H9 (cell line): ENCODE results near the gene RNU7-1. TPM values are rescaled to one million over a fixed set of nuclear protein-coding genes. Genes with fewer than 3 reads are reported as not detected.

Experiments
- DNase-seq: peaks from one replicate; pipeline ENCODE4 v3.0.0-alpha.2; 2017
- H2AFZ ChIP-seq: one replicate; pipeline ENCODE4 v1.6.1; 2013; ENCODE audit warnings: mild to moderate bottlenecking, low read length, control low read depth, moderate library complexity
- H2AK5ac ChIP-seq: 2 replicates; pipeline ENCODE4 v1.6.1; 2013; ENCODE audit warnings: low read length, control low read depth, mixed read lengths; ENCODE audit not compliant: insufficient read length
- H2BK120ac ChIP-seq: one replicate; pipeline ENCODE4 v1.6.1; 2013; ENCODE audit warnings: low read depth, mild to moderate bottlenecking, low read length, control low read depth, inconsistent platforms; ENCODE audit not compliant: poor library complexity, severe bottlenecking
- H2BK12ac ChIP-seq: 2 replicates; pipeline ENCODE4 v1.6.1; 2013; ENCODE audit warnings: low read length, control low read depth, mixed read lengths, low read depth; ENCODE audit not compliant: insufficient read length
- H2BK15ac ChIP-seq: 2 replicates; pipeline ENCODE4 v1.6.1; 2013; ENCODE audit warnings: low read depth, low read length, control low read depth
- H2BK20ac ChIP-seq: one replicate; pipeline ENCODE4 v1.6.1; 2013; ENCODE audit warnings: low read depth, mild to moderate bottlenecking, low read length, control low read depth, inconsistent platforms; ENCODE audit not compliant: poor library complexity, severe bottlenecking
- H2BK5ac ChIP-seq: 2 replicates; pipeline ENCODE4 v1.6.1; 2013; ENCODE audit warnings: low read length, control low read depth, mixed read lengths; ENCODE audit not compliant: insufficient read length
- H3K14ac ChIP-seq: 2 replicates; pipeline ENCODE4 v1.6.1; 2013; ENCODE audit warnings: low read length, control low read depth; ENCODE audit not compliant: insufficient read depth
- H3K18ac ChIP-seq: 2 replicates; pipeline ENCODE4 v1.6.1; 2013; ENCODE audit warnings: low read depth, mild to moderate bottlenecking, mixed read lengths, low read length, control low read depth; ENCODE audit not compliant: insufficient read length
- H3K23ac ChIP-seq: 2 replicates; pipeline ENCODE4 v1.6.1; 2013; ENCODE audit warnings: low read length, control low read depth, mixed read lengths, low read depth; ENCODE audit not compliant: insufficient read length
- H3K23me2 ChIP-seq: 2 replicates; pipeline ENCODE4 v1.6.1; 2013; ENCODE audit warnings: low read depth, mild to moderate bottlenecking, mixed read lengths, low read length, control low read depth; ENCODE audit not compliant: insufficient read length, poor library complexity, severe bottlenecking
- H3K27ac ChIP-seq: 2 replicates; pipeline ENCODE4 v1.5.1; 2013; ENCODE audit warnings: low read length, control low read depth, mixed read lengths, low read depth; ENCODE audit not compliant: insufficient read length
- H3K27me3 ChIP-seq: 2 replicates; pipeline ENCODE4 v1.6.1; 2013; ENCODE audit warnings: low read length, control low read depth, inconsistent platforms; ENCODE audit not compliant: insufficient read depth
- H3K4ac ChIP-seq: 2 replicates; pipeline ENCODE4 v1.6.1; 2013; ENCODE audit warnings: low read depth, mild to moderate bottlenecking, control low read depth, inconsistent platforms, low read length, moderate library complexity
- H3K4me1 ChIP-seq: 2 replicates; pipeline ENCODE4 v1.6.1; 2013; ENCODE audit warnings: low read length, control low read depth, inconsistent platforms; ENCODE audit not compliant: insufficient read depth
- H3K4me2 ChIP-seq: 2 replicates; pipeline ENCODE4 v1.6.1; 2013; ENCODE audit warnings: low read length, control low read depth, mixed read lengths; ENCODE audit not compliant: insufficient read length, insufficient read depth
- H3K56ac ChIP-seq: 2 replicates; pipeline ENCODE4 v1.6.1; 2013; ENCODE audit warnings: low read depth, mild to moderate bottlenecking, mixed read lengths, low read length, control low read depth; ENCODE audit not compliant: insufficient read length
- H3K79me1 ChIP-seq: 2 replicates; pipeline ENCODE4 v1.6.1; 2013; ENCODE audit warnings: low read depth, mild to moderate bottlenecking, moderate library complexity, low read length, control low read depth, inconsistent platforms; ENCODE audit not compliant: insufficient read depth, poor library complexity, severe bottlenecking
- H3K79me2 ChIP-seq: 2 replicates; pipeline ENCODE4 v1.6.1; 2013; ENCODE audit warnings: low read length, control low read depth, inconsistent platforms; ENCODE audit not compliant: insufficient read depth
- H3K9ac ChIP-seq: 2 replicates; pipeline ENCODE4 v1.6.1; 2013; ENCODE audit warnings: low read length, control low read depth, mixed read lengths; ENCODE audit not compliant: insufficient read length; ENCODE audit errors: extremely low read depth
- H3K9me3 ChIP-seq: one replicate; pipeline ENCODE4 v1.6.1; 2013; ENCODE audit warnings: low read depth, low read length, inconsistent platforms; ENCODE audit not compliant: control insufficient read depth
- H3T11ph ChIP-seq: one replicate; pipeline ENCODE4 v1.6.1; 2013; ENCODE audit warnings: mild to moderate bottlenecking, low read length, control low read depth, inconsistent platforms
- H4K20me1 ChIP-seq: one replicate; pipeline ENCODE4 v1.6.1; 2013; ENCODE audit not compliant: control insufficient read depth, insufficient read length, insufficient read depth
- H4K5ac ChIP-seq: 2 replicates; pipeline ENCODE4 v1.6.1; 2013; ENCODE audit warnings: low read depth, mild to moderate bottlenecking, mixed read lengths, low read length, control low read depth; ENCODE audit not compliant: insufficient read length
- H4K8ac ChIP-seq: replicated peaks from 2 replicates; pipeline ENCODE4 v1.6.1; 2013; ENCODE audit warnings: low read length, control low read depth, mixed read lengths, low read depth; ENCODE audit not compliant: insufficient read length
- H4K91ac ChIP-seq: 2 replicates; pipeline ENCODE4 v1.6.1; 2013; ENCODE audit warnings: low read depth, mild to moderate bottlenecking, moderate library complexity, mixed read lengths, low read length, control low read depth; ENCODE audit not compliant: insufficient read length
- H3K27ac Mint-ChIP-seq, 3 experiments: 2 replicates in 2 of 3; 3 replicates in 1 of 3; pipeline ENCODE4 v1.8.0; 2020 to 2021; ENCODE audit warnings: mixed read lengths in 3 of 3, mild to moderate bottlenecking in 1 of 3, moderate library complexity in 1 of 3
- H3K27me3 Mint-ChIP-seq: 2 replicates; pipeline ENCODE4 v1.8.0; 2021; ENCODE audit warnings: low read depth, mild to moderate bottlenecking, moderate library complexity, mixed read lengths
- H3K36me3 Mint-ChIP-seq, 3 experiments: 2 replicates in 2 of 3; 3 replicates in 1 of 3; pipeline ENCODE4 v1.8.0; 2020 to 2021; ENCODE audit warnings: low read depth in 3 of 3, mixed read lengths in 3 of 3; ENCODE audit not compliant: insufficient read depth in 1 of 3
- H3K4me1 Mint-ChIP-seq, 2 experiments: 2 replicates each; pipeline ENCODE4 v1.8.0; 2020; ENCODE audit warnings: mixed read lengths in 2 of 2
- H3K4me3 Mint-ChIP-seq, 2 experiments: 2 replicates in 1 of 2; 3 replicates in 1 of 2; pipeline ENCODE4 v1.8.0; 2020 to 2021; ENCODE audit warnings: mild to moderate bottlenecking in 2 of 2, mixed read lengths in 2 of 2, moderate library complexity in 1 of 2
- H3K9me3 Mint-ChIP-seq, 2 experiments: 2 replicates in 1 of 2; 3 replicates in 1 of 2; pipeline ENCODE4 v1.8.0; 2020; ENCODE audit warnings: mild to moderate bottlenecking in 2 of 2, mixed read lengths in 2 of 2, moderate library complexity in 1 of 2
- WGBS: extraction: QIAGEN DNeasy Blood & Tissue Kit; methylation state at CpG from one replicate; pipeline ENCODE4 v1.1.7; 2013; ENCODE audit warnings: missing lambda C conversion rate, low lambda C conversion rate, mixed read lengths; ENCODE audit not compliant: insufficient read length; ENCODE audit errors: extremely low coverage; 5-methylcytosine and 5-hydroxymethylcytosine counted together
- total RNA-seq: library from RNA; stranded (reverse); gene quantifications from 2 replicates; pipeline ENCODE4 v1.2.1, GENCODE V29; 2021
- TF ChIP-seq, protein P1 (sequence below): fragments of 200-600 bp; sonication (generic); conservative IDR thresholded peaks from 3 replicates; pipeline ENCODE4 v1.8.0; 2021; ENCODE audit warnings: antibody characterized with exemption, mild to moderate bottlenecking

RNU7-1 gene
- total RNA-seq, 1 experiment from 2014 or later, result not detected

- Histone ChIP-seq H2BK12ac (no peak overlapping the region), H3K9ac (peak overlapping the region; percentile 97), H2AFZ (no peak overlapping the region), H2AK5ac (no peak overlapping the region), H4K8ac (no peak overlapping the region), H3K4me1 (no peaks in the 10 kb centered on the region), H3K27ac (peak overlapping the region; percentile 2), H3K9me3 (no peaks in the 10 kb centered on the region), H4K20me1 (peaks cover 1% of the 10 kb centered on the region), H3K56ac (peak overlapping the region; percentile 13), H2BK120ac (peak overlapping the region; percentile 71), H3K4ac (no peak overlapping the region), H2BK20ac (no peak overlapping the region), H3T11ph (no peak overlapping the region), H3K23ac (no peak overlapping the region), H3K14ac (peak overlapping the region; percentile 87), H3K18ac (peak overlapping the region; percentile 83), H3K27me3 (no peaks in the 10 kb centered on the region), H4K91ac (no peak overlapping the region), H3K79me1 (peaks cover 7% of the 10 kb centered on the region), H3K23me2 (peaks cover 4% of the 10 kb centered on the region), H2BK5ac (peak overlapping the region; percentile 36), H2BK15ac (no peak overlapping the region), H4K5ac (peak overlapping the region; percentile 83), H3K79me2 (peaks cover 15% of the 10 kb centered on the region; the same call in 1 of the 2 replicates), H3K4me2 (peak overlapping the region; percentile 99)
- no peaks in the 10 kb centered on the region; a peak in 2 of 5 replicates for H3K9me3 Mint-ChIP-seq
- H3K36me3 Mint-ChIP-seq, result peaks cover 46 to 77% (median 75%) of the 10 kb centered on the region in 3 experiments
- H3K27me3 Mint-ChIP-seq, result no peaks in the 10 kb centered on the region
- peak overlapping the region; percentile 96 to 99 (median 99) for H3K27ac Mint-ChIP-seq
- WGBS, result no CpG with 5 or more reads among the region's 31 CpGs
- H3K4me3 Mint-ChIP-seq, result peak overlapping the region; percentile 100
- H3K4me1 Mint-ChIP-seq, result peaks cover 25 to 34% of the 10 kb centered on the region in 2 experiments
- TF ChIP-seq, protein P1, sequence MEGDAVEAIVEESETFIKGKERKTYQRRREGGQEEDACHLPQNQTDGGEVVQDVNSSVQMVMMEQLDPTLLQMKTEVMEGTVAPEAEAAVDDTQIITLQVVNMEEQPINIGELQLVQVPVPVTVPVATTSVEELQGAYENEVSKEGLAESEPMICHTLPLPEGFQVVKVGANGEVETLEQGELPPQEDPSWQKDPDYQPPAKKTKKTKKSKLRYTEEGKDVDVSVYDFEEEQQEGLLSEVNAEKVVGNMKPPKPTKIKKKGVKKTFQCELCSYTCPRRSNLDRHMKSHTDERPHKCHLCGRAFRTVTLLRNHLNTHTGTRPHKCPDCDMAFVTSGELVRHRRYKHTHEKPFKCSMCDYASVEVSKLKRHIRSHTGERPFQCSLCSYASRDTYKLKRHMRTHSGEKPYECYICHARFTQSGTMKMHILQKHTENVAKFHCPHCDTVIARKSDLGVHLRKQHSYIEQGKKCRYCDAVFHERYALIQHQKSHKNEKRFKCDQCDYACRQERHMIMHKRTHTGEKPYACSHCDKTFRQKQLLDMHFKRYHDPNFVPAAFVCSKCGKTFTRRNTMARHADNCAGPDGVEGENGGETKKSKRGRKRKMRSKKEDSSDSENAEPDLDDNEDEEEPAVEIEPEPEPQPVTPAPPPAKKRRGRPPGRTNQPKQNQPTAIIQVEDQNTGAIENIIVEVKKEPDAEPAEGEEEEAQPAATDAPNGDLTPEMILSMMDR, result no peak
- no peak for DNase-seq
Measured at GRCh38 chr12:6970096-6970527, 26.5 kb downstream of the RNU7-1 start.
